Measurements from ENCODE around the gene PGPEP1.
"Not testable (repeated sequence)": the region's sequence is repeated elsewhere in the genome, so short reads cannot be mapped to it uniquely, and the experiment has no call there.

Gene PGPEP1

GRCh38 chr19:18346091-18346490 is 5.7 kb downstream of the PGPEP1 start:
- H3K4me1 ChIP-seq (ENCODE audit: control insufficient read depth, insufficient read depth, low read length, poor library complexity, severe bottlenecking), result no peaks in the 10 kb centered on the region
- no peak for DNase-seq
- no peak overlapping the region for H3K27ac ChIP-seq (ENCODE audit: insufficient read depth, low read length, poor library complexity, severe bottlenecking)
- H3K9me3 ChIP-seq (ENCODE audit: control insufficient read depth, low read length), result no peaks in the 10 kb centered on the region
- no peaks in the 10 kb centered on the region for H3K27me3 ChIP-seq (replicated peaks; ENCODE audit: control insufficient read depth, insufficient read depth, low read length, poor library complexity, severe bottlenecking)
- peaks cover 12% of the 10 kb centered on the region for H3K36me3 ChIP-seq (ENCODE audit: control insufficient read depth, insufficient read depth, low read length)
- H3K4me3 ChIP-seq (ENCODE audit: insufficient read depth, low read depth, low read length, poor library complexity, severe bottlenecking), result no peak overlapping the region

GRCh38 chr19:18348171-18348570 is 7.8 kb downstream of the PGPEP1 start:
- no peaks in the 10 kb centered on the region for H3K4me1 ChIP-seq (ENCODE audit: control insufficient read depth, insufficient read depth, low read length, poor library complexity, severe bottlenecking)
- DNase-seq, result no peak
- H3K27ac ChIP-seq (ENCODE audit: insufficient read depth, low read length, poor library complexity, severe bottlenecking), result no peak overlapping the region
- H3K36me3 ChIP-seq (ENCODE audit: control insufficient read depth, insufficient read depth, low read length), result peaks cover 10% of the 10 kb centered on the region
- no peak overlapping the region for H3K4me3 ChIP-seq (ENCODE audit: insufficient read depth, low read depth, low read length, poor library complexity, severe bottlenecking)
- H3K27me3 ChIP-seq (replicated peaks; ENCODE audit: control insufficient read depth, insufficient read depth, low read length, poor library complexity, severe bottlenecking), result no peaks in the 10 kb centered on the region
- no peaks in the 10 kb centered on the region for H3K9me3 ChIP-seq (ENCODE audit: control insufficient read depth, low read length)

DNA sequence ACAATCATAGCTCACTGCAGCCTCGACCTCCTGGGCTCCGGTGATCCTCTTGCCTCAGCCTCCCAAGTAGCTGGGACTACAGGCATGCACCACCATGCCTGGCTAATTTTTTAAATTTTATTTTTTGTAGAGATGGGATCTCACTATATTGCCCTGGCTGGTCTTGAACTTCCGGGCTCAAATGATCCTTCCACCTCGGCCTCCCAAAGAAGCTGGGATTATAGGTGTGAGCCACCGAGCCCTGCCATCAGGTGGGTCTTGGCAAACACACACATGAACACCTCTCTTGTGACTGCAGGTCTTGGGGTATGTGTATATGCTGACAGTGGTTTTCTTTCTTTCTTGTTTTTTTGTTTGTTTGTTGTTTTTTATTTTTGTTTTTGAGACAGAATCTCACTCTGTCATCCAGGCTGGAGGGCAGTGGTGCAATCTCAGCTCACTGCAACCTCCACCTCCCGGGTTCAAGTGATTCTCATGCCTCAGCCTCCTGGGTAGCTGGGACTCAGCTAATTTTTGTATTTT is 8.5 kb downstream of the PGPEP1 start:
- not testable (repeated sequence) for H3K27ac ChIP-seq (ENCODE audit: insufficient read depth, low read length, poor library complexity, severe bottlenecking); H3K36me3 ChIP-seq (ENCODE audit: control insufficient read depth, insufficient read depth, low read length); H3K4me3 ChIP-seq (ENCODE audit: insufficient read depth, low read depth, low read length, poor library complexity, severe bottlenecking); H3K4me1 ChIP-seq (ENCODE audit: control insufficient read depth, insufficient read depth, low read length, poor library complexity, severe bottlenecking); H3K9me3 ChIP-seq (ENCODE audit: control insufficient read depth, low read length); DNase-seq; H3K27me3 ChIP-seq (replicated peaks; ENCODE audit: control insufficient read depth, insufficient read depth, low read length, poor library complexity, severe bottlenecking)

- Histone ChIP-seq H3K4me3 (ENCODE audit: insufficient read depth, low read depth, low read length, poor library complexity, severe bottlenecking) (no peak overlapping the region), H3K27ac (ENCODE audit: insufficient read depth, low read length, poor library complexity, severe bottlenecking) (no peak overlapping the region), H3K36me3 (ENCODE audit: control insufficient read depth, insufficient read depth, low read length) (peaks cover 4% of the 10 kb centered on the region), H3K27me3 (replicated peaks; ENCODE audit: control insufficient read depth, insufficient read depth, low read length, poor library complexity, severe bottlenecking) (no peaks in the 10 kb centered on the region), H3K9me3 (ENCODE audit: control insufficient read depth, low read length) (no peaks in the 10 kb centered on the region), H3K4me1 (ENCODE audit: control insufficient read depth, insufficient read depth, low read length, poor library complexity, severe bottlenecking) (no peaks in the 10 kb centered on the region)
- no peak for DNase-seq
Measured at GRCh38 chr19:18349524-18350128, 9.2 kb downstream of the PGPEP1 start.

DNA sequence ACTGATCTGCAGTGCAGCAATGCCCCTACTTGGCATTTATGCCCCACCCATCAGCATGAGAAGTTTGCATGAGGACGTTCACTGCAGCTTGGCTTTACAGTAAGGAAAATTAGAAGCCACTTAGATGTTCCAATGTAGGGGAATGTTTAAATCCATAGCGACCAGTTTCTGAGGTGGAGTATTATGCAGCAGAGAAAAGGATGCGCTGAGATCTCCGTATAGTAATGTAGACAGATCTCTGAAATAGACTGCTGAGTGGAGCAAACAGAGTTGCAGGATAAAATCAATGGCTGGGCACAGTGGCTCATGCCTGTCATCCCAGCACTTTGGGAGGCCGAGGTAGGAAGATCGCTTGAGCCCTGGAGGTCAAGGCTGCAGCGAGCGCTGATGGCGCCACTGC is 10.1 kb downstream of the PGPEP1 start:
- peaks cover 4% of the 10 kb centered on the region for H3K36me3 ChIP-seq (ENCODE audit: control insufficient read depth, insufficient read depth, low read length)
- H3K4me1 ChIP-seq (ENCODE audit: control insufficient read depth, insufficient read depth, low read length, poor library complexity, severe bottlenecking), result no peaks in the 10 kb centered on the region
- H3K9me3 ChIP-seq (ENCODE audit: control insufficient read depth, low read length), result no peaks in the 10 kb centered on the region
- no peaks in the 10 kb centered on the region for H3K27me3 ChIP-seq (replicated peaks; ENCODE audit: control insufficient read depth, insufficient read depth, low read length, poor library complexity, severe bottlenecking)
- H3K4me3 ChIP-seq (ENCODE audit: insufficient read depth, low read depth, low read length, poor library complexity, severe bottlenecking), result no peak overlapping the region
- H3K27ac ChIP-seq (ENCODE audit: insufficient read depth, low read length, poor library complexity, severe bottlenecking), result no peak overlapping the region
- DNase-seq, result no peak

DNA sequence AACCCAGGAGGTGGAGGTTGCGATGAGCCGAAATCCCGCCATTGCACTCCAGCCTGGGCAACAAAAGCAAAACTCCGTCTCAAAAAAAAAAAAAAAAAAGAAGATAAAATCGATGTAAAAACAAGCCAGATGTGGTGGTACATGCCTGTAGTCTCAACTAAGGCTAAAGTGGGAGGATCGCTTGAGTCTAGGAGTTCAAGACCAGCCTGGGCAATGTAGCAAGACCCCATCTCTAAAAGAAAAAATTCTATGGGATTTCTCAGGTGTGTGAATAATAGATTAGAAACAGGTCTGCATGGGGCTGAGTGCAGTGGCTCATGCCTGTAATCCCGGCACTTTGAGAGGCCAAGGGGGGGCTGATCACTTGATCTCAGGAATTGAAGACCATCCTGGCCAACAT is 11.1 kb downstream of the PGPEP1 start:
- H3K4me3 ChIP-seq (ENCODE audit: insufficient read depth, low read depth, low read length, poor library complexity, severe bottlenecking), result no peak overlapping the region
- H3K9me3 ChIP-seq (ENCODE audit: control insufficient read depth, low read length), result no peaks in the 10 kb centered on the region
- H3K27me3 ChIP-seq (replicated peaks; ENCODE audit: control insufficient read depth, insufficient read depth, low read length, poor library complexity, severe bottlenecking), result no peaks in the 10 kb centered on the region
- H3K36me3 ChIP-seq (ENCODE audit: control insufficient read depth, insufficient read depth, low read length), result peaks cover 9% of the 10 kb centered on the region
- no peaks in the 10 kb centered on the region for H3K4me1 ChIP-seq (ENCODE audit: control insufficient read depth, insufficient read depth, low read length, poor library complexity, severe bottlenecking)
- no peak for DNase-seq
- H3K27ac ChIP-seq (ENCODE audit: insufficient read depth, low read length, poor library complexity, severe bottlenecking), result no peak overlapping the region

DNA sequence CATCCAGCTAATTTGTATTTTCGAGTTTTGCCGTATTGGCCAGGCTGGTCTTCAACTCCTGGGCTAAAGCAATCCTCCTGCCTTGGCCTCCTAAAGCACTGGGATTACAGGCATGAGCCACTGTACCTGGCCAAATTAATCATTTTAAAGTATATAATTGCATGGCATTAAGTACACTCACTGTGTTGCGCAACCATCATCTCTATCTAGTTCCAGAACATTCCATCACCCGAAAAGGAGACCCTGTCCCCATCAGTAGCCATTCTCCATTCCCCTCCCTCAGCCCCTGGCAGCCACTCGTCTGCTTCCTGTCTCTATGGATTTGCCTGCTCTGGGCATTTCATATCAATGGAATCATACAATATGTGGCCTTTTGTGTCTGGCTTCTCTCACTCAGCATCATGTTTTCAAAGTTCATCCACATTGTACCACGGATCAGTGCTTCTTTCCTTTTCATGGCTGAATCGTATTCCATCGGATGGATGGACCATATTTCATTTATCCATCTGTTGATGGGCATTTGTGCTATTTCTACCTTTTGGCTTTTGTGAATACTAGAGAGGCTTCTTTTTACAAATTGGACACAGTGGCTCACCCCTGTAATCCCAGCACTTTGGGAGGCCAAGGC is 13.1 kb downstream of the PGPEP1 start:
- Histone ChIP-seq H3K27me3 (replicated peaks; ENCODE audit: control insufficient read depth, insufficient read depth, low read length, poor library complexity, severe bottlenecking) (no peaks in the 10 kb centered on the region), H3K9me3 (ENCODE audit: control insufficient read depth, low read length) (no peaks in the 10 kb centered on the region), H3K36me3 (ENCODE audit: control insufficient read depth, insufficient read depth, low read length) (peaks cover 12% of the 10 kb centered on the region), H3K27ac (ENCODE audit: insufficient read depth, low read length, poor library complexity, severe bottlenecking) (no peak overlapping the region), H3K4me1 (ENCODE audit: control insufficient read depth, insufficient read depth, low read length, poor library complexity, severe bottlenecking) (no peaks in the 10 kb centered on the region), H3K4me3 (ENCODE audit: insufficient read depth, low read depth, low read length, poor library complexity, severe bottlenecking) (no peak overlapping the region)
- no peak for DNase-seq

DNA sequence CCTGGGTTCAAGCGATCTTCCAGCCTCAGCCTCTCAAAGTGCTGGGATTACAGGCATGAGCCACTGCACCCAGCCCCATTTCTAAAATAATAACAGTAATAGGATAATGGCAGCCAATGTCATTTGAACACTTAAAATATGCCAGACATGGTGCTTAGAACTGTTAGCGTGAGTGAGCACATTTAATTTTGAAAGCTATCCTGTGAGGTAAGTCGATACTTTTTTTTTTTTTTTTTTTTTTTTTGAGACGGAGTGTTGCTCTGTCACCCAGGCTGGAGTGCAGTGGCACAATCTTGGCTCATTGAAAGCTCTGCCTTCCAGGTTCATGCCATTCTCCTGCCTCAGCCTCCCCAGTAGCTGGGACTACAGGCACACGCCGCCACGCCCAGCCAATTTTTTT is 14.3 kb downstream of the PGPEP1 start:
- not testable (repeated sequence) for H3K27ac ChIP-seq (ENCODE audit: insufficient read depth, low read length, poor library complexity, severe bottlenecking); H3K27me3 ChIP-seq (replicated peaks; ENCODE audit: control insufficient read depth, insufficient read depth, low read length, poor library complexity, severe bottlenecking); H3K9me3 ChIP-seq (ENCODE audit: control insufficient read depth, low read length); H3K4me3 ChIP-seq (ENCODE audit: insufficient read depth, low read depth, low read length, poor library complexity, severe bottlenecking); H3K36me3 ChIP-seq (ENCODE audit: control insufficient read depth, insufficient read depth, low read length); DNase-seq; H3K4me1 ChIP-seq (ENCODE audit: control insufficient read depth, insufficient read depth, low read length, poor library complexity, severe bottlenecking)

DNA sequence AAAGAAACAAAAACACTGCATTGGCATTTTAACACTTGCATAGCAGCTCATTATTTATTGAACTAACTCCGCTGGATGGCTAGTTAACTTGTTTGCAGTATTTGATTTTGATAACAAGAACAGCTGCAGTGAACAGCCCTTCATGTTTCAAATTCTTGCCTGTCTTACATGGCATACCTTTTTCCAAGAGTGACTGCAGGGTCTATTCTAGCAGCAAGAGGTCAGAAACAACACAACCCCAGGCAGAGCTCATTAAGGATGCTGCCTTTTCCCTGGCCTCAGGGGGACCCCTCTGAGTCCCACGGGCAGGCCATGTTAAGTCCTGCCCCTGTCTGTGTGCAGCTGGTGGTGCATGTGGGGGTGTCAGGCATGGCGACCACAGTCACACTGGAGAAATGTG is 16.6 kb downstream of the PGPEP1 start:
- Histone ChIP-seq H3K4me3 (ENCODE audit: insufficient read depth, low read depth, low read length, poor library complexity, severe bottlenecking) (no peak overlapping the region), H3K27me3 (replicated peaks; ENCODE audit: control insufficient read depth, insufficient read depth, low read length, poor library complexity, severe bottlenecking) (no peaks in the 10 kb centered on the region), H3K4me1 (ENCODE audit: control insufficient read depth, insufficient read depth, low read length, poor library complexity, severe bottlenecking) (no peaks in the 10 kb centered on the region), H3K9me3 (ENCODE audit: control insufficient read depth, low read length) (no peaks in the 10 kb centered on the region), H3K27ac (ENCODE audit: insufficient read depth, low read length, poor library complexity, severe bottlenecking) (no peak overlapping the region), H3K36me3 (ENCODE audit: control insufficient read depth, insufficient read depth, low read length) (peaks cover 16% of the 10 kb centered on the region)
- no peak for DNase-seq

- peaks cover 21% of the 10 kb centered on the region for H3K36me3 ChIP-seq (ENCODE audit: control insufficient read depth, insufficient read depth, low read length)
- no peaks in the 10 kb centered on the region for H3K4me1 ChIP-seq (ENCODE audit: control insufficient read depth, insufficient read depth, low read length, poor library complexity, severe bottlenecking)
- H3K4me3 ChIP-seq (ENCODE audit: insufficient read depth, low read depth, low read length, poor library complexity, severe bottlenecking), result no peak overlapping the region
- no peaks in the 10 kb centered on the region for H3K9me3 ChIP-seq (ENCODE audit: control insufficient read depth, low read length)
- no peak for DNase-seq
- H3K27ac ChIP-seq (ENCODE audit: insufficient read depth, low read length, poor library complexity, severe bottlenecking), result no peak overlapping the region
- H3K27me3 ChIP-seq (replicated peaks; ENCODE audit: control insufficient read depth, insufficient read depth, low read length, poor library complexity, severe bottlenecking), result no peaks in the 10 kb centered on the region
Measured at GRCh38 chr19:18361646-18362045, 21.2 kb downstream of the PGPEP1 start.

Measured in effector memory CD4-positive, alpha-beta T cell (primary cell).